ENCODE data around the gene PCDHA3.
"Not testable (repeated sequence)": the region's sequence is repeated elsewhere in the genome, so short reads cannot be mapped to it uniquely, and the experiment has no call there.

Gene PCDHA3

DNA sequence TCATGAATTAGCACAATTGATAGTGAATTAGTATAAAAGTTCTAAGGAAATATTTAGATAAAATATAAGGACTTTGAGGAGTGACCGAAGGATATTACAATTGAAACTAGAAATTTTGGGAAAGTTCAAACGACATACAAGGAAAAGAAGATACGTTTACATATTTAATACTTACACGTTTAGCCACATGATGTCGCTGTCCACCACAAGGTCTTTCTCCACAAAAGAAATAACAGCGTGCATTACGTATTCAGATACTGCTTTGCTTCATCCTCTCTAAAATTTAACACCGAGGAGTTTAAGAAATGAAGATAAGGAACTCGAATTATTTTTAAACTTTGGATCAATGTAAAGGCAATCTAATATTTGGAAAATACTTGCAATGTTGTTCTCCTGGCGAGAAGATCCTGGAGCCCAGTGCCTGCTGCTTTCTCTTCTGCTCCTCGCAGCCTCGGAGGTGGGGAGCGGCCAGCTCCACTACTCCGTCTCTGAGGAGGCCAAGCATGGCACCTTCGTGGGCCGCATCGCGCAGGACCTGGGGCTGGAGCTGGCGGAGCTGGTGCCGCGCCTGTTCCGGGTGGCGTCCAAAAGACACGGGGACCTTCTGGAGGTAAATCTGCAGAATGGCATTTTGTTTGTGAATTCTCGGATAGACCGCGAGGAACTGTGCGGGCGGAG lies at the start of gene PCDHA3:
Gene PCDHA3, plus strand, starts transcription at position 242 of the 678 bp plus-strand sequence.
- DNase-seq, result peak; percentile 2

- DNase-seq, result no peak
Observed at GRCh38 chr5:140753561-140753960, 47.3 kb upstream of the PCDHA3 start.

- DNase-seq, result no peak
Observed at GRCh38 chr5:140764177-140764973, 36.5 kb upstream of the PCDHA3 start.

DNA sequence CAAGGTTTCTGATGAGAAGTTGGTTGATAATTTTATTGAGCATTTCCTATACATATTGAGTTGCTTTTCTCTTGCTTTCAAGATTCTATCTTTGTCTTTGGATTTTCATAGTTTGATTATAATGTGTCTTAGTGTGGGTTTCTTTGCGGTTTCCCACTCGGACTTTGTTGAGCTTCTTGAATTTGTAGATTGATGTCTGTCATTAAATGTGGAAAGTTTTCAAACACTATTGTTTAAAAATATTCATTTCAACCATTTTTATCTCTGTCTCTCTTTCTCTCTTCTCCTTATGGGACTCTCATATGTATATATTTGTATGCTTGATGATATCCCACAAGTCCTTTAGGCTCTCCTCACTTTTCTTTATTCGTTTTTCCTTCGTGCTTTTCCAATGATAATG lies 33.4 kb upstream of the PCDHA3 start:
- no peak for DNase-seq

GRCh38 chr5:140780512-140780911 lies 20.3 kb upstream of the PCDHA3 start:
- no peak for DNase-seq

DNA sequence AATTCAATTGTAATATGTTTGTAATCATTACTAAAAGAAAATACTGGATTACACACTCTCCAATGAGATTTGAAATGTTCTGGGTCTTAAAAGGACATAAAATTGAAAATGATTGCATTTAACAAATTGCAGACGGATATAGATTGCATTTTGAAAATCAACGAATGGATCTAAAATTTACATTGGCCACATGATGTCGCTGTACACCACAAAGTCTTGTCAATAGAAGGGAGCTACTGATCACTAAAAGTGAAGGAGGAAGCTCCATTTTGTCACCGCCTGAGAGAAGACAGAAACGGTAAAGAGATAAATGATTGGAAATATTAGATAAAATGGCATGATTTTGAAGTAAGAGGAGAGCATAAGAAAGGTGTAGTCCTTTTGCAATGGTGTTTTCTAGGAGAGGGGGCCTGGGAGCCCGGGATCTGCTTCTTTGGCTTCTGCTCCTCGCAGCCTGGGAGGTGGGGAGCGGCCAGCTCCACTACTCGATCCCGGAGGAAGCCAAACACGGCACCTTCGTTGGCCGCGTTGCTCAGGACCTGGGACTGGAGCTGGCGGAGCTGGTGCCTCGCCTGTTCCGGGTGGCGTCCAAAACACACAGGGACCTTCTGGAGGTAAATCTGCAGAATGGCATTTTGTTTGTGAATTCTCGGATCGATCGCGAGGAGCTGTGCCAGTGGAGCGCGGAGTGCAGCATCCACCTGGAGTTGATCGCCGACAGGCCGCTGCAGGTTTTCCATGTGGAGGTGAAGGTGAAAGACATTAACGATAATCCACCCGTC lies 14.8 kb upstream of the PCDHA3 start, which contains the start of gene PCDHA1:
Gene PCDHA1, plus strand, starts transcription at position 236 of the 782 bp plus-strand sequence.
- no peak for DNase-seq

DNA sequence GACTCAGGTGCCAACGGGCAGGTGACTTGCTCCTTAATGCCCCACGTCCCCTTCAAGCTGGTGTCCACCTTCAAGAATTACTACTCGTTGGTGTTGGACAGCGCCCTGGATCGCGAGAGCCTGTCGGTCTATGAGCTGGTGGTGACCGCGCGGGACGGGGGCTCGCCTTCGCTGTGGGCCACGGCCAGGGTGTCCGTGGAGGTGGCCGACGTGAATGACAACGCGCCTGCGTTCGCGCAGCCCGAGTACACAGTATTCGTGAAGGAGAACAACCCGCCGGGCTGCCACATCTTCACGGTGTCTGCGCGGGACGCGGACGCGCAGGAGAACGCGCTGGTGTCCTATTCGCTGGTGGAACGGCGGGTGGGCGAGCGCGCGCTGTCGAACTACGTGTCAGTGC lies 13.4 kb upstream of the PCDHA3 start:
- not testable (repeated sequence) for DNase-seq

DNA sequence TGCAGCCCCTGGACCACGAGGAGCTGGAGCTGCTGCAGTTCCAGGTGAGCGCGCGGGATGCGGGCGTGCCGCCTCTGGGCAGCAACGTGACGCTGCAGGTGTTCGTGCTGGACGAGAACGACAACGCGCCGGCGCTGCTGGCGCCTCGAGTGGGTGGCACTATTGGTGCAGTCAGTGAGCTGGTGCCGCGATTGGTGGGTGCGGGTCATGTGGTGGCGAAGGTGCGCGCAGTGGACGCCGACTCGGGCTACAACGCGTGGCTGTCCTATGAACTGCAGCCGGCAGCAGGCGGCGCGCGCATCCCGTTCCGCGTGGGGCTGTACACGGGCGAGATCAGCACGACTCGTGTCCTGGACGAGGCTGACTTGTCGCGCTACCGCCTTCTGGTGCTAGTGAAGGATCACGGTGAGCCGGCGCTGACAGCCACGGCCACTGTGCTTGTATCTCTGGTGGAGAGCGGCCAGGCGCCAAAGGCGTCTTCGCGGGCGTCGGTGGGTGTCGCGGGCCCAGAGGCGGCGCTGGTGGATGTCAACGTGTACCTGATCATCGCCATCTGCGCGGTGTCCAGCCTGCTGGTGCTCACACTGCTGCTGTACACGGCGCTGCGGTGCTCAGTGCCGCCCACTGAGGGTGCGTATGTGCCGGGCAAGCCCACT lies 12.9 kb upstream of the PCDHA3 start:
- DNase-seq, result not testable (repeated sequence)

GRCh38 chr5:140791089-140791488 lies 9.8 kb upstream of the PCDHA3 start:
- DNase-seq, result no peak

- no peak for DNase-seq
Observed at GRCh38 chr5:140794595-140795258, 6.1 kb upstream of the PCDHA3 start, which contains the start of gene PCDHA2. Gene PCDHA2 (plus strand): TSS chr5:140794852.

DNA sequence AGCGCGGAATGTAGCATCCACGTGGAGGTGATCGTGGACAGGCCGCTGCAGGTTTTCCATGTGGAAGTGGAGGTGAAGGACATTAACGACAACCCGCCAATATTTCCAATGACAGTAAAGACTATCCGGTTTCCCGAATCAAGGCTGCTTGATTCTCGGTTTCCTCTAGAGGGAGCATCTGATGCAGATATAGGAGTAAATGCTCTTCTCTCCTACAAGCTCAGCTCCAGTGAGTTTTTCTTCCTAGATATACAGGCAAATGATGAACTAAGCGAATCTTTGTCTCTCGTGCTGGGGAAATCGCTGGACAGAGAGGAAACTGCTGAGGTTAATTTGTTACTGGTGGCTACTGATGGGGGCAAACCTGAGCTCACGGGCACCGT lies 5.6 kb upstream of the PCDHA3 start:
- no peak for DNase-seq

GRCh38 chr5:140796072-140796717 lies 4.7 kb upstream of the PCDHA3 start:
- not testable (repeated sequence) for DNase-seq

GRCh38 chr5:140796718-140797095 lies 4.2 kb upstream of the PCDHA3 start:
- DNase-seq, result no peak

- DNase-seq, result no peak
Observed at GRCh38 chr5:140801494-140801841, 611 bp downstream of the PCDHA3 start.

GRCh38 chr5:140802381-140802780 lies 1.5 kb downstream of the PCDHA3 start:
- not testable (repeated sequence) for DNase-seq

DNA sequence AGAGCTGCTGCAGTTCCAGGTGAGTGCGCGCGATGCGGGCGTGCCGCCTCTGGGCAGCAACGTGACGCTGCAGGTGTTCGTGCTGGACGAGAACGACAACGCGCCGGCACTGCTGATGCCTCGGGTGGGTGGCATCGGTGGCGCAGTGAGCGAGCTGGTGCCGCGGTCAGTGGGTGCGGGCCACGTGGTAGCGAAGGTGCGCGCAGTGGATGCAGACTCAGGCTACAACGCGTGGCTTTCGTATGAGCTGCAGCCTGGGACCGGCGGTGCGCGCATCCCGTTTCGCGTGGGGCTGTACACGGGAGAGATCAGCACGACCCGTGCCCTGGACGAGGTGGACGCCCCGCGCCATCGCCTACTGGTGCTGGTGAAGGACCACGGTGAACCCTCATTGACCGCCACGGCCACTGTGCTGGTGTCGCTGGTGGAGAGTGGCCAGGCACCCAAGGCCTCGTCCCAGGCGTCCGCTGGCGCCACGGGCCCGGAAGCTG lies 2.0 kb downstream of the PCDHA3 start:
- no peak for DNase-seq

DNA sequence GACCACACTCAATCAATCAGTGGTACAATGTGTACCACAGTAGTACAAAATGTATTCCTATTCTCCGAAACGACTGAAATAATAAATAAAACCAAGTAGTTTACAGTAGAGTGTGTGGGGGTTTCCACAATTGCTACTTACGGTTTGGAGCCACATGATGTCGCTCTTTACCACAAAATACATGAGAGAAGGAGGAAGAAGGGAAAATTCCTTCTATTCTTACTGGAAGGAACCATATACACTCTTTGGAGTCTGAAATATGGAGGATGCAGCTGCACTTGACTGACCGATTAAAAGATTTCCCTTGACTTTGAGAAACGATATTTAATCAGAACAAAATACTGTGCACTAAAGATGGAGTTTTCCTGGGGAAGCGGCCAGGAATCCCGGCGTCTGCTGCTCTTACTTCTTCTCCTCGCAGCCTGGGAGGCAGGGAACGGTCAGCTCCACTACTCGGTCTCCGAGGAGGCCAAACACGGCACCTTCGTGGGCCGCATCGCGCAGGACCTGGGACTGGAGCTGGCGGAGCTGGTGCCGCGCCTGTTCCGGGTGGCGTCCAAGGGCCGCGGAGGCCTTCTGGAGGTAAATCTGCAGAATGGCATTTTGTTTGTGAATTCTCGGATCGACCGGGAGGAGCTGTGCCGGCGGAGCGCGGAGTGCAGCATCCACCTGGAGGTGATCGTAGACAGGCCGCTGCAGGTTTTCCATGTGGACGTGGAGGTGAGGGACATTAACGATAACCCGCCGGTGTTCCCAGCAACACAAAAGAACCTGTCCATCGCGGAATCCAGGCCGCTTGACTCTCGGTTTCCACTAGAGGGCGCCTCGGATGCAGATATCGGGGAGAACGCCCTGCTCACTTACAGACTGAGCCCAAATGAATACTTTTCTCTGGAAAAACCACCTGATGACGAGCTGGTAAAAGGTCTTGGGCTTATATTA lies 6.2 kb downstream of the PCDHA3 start, which contains the start of gene PCDHA4:
Gene PCDHA4, plus strand, starts transcription at position 235 of the 942 bp plus-strand sequence.
- DNase-seq, result no peak

DNA sequence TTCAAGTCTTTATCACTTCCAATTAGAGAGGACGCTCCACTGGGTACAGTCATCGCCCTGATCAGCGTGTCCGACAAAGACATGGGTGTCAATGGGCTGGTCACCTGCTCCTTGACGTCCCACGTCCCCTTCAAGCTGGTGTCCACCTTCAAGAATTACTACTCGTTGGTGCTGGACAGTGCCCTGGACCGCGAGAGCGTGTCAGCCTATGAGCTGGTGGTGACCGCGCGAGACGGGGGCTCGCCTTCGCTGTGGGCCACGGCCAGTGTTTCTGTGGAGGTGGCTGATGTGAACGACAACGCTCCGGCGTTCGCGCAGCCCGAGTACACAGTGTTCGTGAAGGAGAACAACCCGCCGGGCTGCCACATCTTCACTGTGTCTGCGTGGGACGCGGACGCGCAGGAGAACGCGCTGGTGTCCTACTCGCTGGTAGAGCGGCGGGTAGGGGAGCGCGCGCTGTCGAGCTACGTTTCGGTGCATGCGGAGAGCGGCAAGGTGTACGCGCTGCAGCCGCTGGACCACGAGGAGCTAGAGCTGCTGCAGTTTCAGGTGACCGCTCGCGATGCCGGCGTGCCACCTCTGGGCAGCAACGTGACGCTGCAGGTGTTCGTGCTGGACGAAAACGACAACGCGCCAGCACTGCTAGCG lies 7.5 kb downstream of the PCDHA3 start:
- DNase-seq, result not testable (repeated sequence)

- no peak for DNase-seq
Observed at GRCh38 chr5:140808889-140809291, 8.0 kb downstream of the PCDHA3 start.

All from fibroblast of upper back skin (primary cell).